GM12892 (cell line): ENCODE measurements around the gene COTL1.

Experiments used
- POLR2A ChIP-seq: IDR thresholded peaks from 2 replicates; pipeline ENCODE4 v1.6.1; 2011; ENCODE audit warnings: low read depth, low read length, control low read depth
- POLR2AphosphoS5 ChIP-seq: IDR thresholded peaks from 2 replicates; pipeline ENCODE4 v1.6.1; 2011; ENCODE audit warnings: low read depth, low read length, control low read depth

DNA sequence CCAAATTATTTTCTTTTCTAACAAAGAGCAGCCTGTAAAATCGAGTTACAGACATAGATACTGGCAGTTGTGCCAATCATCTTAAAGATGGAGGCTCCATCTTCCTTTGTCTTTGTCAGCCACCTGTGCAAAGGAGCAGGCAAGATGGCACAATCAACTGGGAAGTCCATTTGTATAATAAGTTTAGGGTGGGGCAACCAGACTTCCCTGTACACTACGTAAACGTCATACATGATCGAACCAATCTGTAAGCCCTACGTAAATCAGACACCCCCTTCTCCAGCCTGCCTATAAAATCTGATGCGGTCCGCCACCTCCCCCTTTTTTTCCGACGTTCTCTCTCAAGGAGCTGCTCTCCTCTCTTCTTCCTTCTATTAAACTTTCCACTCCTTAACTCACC is 82.0 kb downstream of the COTL1 start:
- TF ChIP-seq POLR2A (no peak), POLR2AphosphoS5 (no peak)
